ENCODE measurements around the gene PRR33. TPM values are rescaled to one million over a fixed set of nuclear protein-coding genes. Genes with fewer than 3 reads are reported as not detected.

Gene PRR33
- total RNA-seq, 1 donor from 2014 or later: not detected

GRCh38 chr11:1881442-1882264 lies 10.0 kb downstream of the PRR33 start:
- H3K4me3 ChIP-seq: no peak overlapping the region
- peaks cover 64% of the 10 kb centered on the region for H3K4me1 ChIP-seq

GRCh38 chr11:1880746-1881441 lies 10.8 kb downstream of the PRR33 start:
- no peak overlapping the region for H3K4me3 ChIP-seq
- H3K4me1 ChIP-seq: peaks cover 72% of the 10 kb centered on the region
- TF ChIP-seq POLR2A (IDR thresholded peaks at IDR 0.05) (no peak), POLR2AphosphoS5 (IDR thresholded peaks at IDR 0.05; ENCODE audit: insufficient read depth in 1 of 2, low read depth in 1 of 2) (peak in 1 of 2 donors; percentile 37)
- TF ChIP-seq, protein P1, sequence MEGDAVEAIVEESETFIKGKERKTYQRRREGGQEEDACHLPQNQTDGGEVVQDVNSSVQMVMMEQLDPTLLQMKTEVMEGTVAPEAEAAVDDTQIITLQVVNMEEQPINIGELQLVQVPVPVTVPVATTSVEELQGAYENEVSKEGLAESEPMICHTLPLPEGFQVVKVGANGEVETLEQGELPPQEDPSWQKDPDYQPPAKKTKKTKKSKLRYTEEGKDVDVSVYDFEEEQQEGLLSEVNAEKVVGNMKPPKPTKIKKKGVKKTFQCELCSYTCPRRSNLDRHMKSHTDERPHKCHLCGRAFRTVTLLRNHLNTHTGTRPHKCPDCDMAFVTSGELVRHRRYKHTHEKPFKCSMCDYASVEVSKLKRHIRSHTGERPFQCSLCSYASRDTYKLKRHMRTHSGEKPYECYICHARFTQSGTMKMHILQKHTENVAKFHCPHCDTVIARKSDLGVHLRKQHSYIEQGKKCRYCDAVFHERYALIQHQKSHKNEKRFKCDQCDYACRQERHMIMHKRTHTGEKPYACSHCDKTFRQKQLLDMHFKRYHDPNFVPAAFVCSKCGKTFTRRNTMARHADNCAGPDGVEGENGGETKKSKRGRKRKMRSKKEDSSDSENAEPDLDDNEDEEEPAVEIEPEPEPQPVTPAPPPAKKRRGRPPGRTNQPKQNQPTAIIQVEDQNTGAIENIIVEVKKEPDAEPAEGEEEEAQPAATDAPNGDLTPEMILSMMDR (IDR thresholded peaks at IDR 0.05): no peak
- no peaks in the 10 kb centered on the region for H3K27me3 ChIP-seq
- intact Hi-C loops (cut with DNase I): loop anchor here (5.0 kb wide), 1 partner anchor 271 kb away; no protein-coding TSS in a partner anchor
- H3K27ac ChIP-seq: peak overlapping the region; percentile 96
- H3K36me3 ChIP-seq: peaks cover 0 to 22% of the 10 kb centered on the region in 2 donors
- peak in 1 of 2 donors; percentile 89 for DNase-seq (ENCODE audit: extremely low spot score in 2 of 2)
- no peaks in the 10 kb centered on the region for H3K9me3 ChIP-seq

More at GRCh38 chr11:1881442-1882264, 10.0 kb downstream of the PRR33 start:
- Histone ChIP-seq H3K9me3 (no peaks in the 10 kb centered on the region), H3K27me3 (no peaks in the 10 kb centered on the region), H3K36me3 (peaks cover 0 to 26% of the 10 kb centered on the region in 2 donors), H3K27ac (peak overlapping the region; percentile 96)
- intact Hi-C loops (cut with DNase I): loop anchor here (5.0 kb wide), 1 partner anchor 271 kb away; no protein-coding TSS in a partner anchor
- no peak for DNase-seq (ENCODE audit: extremely low spot score in 2 of 2)
- TF ChIP-seq, protein P1 (IDR thresholded peaks at IDR 0.05): no peak
- TF ChIP-seq POLR2AphosphoS5 (IDR thresholded peaks at IDR 0.05; ENCODE audit: insufficient read depth in 1 of 2, low read depth in 1 of 2) (no peak), POLR2A (IDR thresholded peaks at IDR 0.05) (no peak)

DNA sequence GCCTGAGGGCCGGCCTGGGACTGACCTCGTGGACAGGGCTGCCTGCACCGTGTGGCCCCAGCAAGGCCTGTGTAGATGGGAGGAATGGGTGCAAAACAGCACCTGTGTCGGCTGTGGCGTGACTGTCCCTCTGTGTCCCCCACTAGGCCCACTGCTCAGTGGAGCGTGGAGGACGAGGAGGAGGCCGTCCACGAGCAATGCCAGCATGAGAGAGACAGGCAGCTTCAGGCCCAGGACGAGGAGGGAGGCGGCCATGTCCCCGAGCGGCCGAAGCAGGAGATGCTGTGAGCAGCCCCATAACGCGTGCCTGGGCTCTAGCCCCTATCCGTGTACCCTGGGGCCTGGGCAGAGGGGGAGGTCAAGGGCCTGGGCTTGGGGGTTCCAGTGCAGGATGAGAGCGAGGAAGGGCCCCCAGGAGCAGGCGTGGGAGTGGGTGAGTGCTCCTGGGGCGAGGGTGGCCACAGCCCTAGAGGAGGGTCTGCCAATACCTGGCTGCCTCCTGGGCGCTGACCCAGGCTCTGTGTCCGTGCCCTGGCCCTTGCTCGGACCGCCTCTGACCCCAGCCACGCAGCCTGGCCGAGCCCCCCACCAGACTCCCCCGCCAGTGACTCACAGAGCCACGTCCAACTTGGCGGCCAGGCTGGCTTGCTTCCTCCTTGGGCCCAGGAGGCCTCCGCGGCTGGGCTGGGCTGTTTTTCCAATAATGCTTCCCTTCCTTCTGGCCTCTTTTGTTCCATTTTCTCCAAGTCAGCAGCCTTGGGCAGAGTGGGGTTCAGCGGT lies 11.6 kb downstream of the PRR33 start:
- Histone ChIP-seq H3K36me3 (peaks cover 0 to 19% of the 10 kb centered on the region in 2 donors), H3K4me3 (no peak overlapping the region), H3K27me3 (no peaks in the 10 kb centered on the region), H3K27ac (peak overlapping the region; percentile 96), H3K9me3 (no peaks in the 10 kb centered on the region), H3K4me1 (peaks cover 79% of the 10 kb centered on the region)
- intact Hi-C loops (cut with DNase I): loop anchor here (5.0 kb wide), 1 partner anchor 272 kb away; no protein-coding TSS in a partner anchor
- TF ChIP-seq POLR2A (IDR thresholded peaks at IDR 0.05) (no peak), POLR2AphosphoS5 (IDR thresholded peaks at IDR 0.05; ENCODE audit: insufficient read depth in 1 of 2, low read depth in 1 of 2) (peak in 1 of 2 donors; percentile 66)
- DNase-seq (ENCODE audit: extremely low spot score in 2 of 2): peak in 1 of 2 donors; percentile 91

- TF ChIP-seq POLR2A (IDR thresholded peaks at IDR 0.05) (no peak), POLR2AphosphoS5 (IDR thresholded peaks at IDR 0.05; ENCODE audit: insufficient read depth in 1 of 2, low read depth in 1 of 2) (no peak)
- TF ChIP-seq, protein P1 (IDR thresholded peaks at IDR 0.05): no peak
- no peak for DNase-seq (ENCODE audit: extremely low spot score in 2 of 2)
- H3K27me3 ChIP-seq: no peaks in the 10 kb centered on the region
- intact Hi-C loops (cut with DNase I): no loop called here
- no peaks in the 10 kb centered on the region for H3K9me3 ChIP-seq
- no peak overlapping the region for H3K4me3 ChIP-seq
- H3K4me1 ChIP-seq: peaks cover 86% of the 10 kb centered on the region
- peak overlapping the region; percentile 96 for H3K27ac ChIP-seq
- H3K36me3 ChIP-seq: peaks cover 0 to 12% of the 10 kb centered on the region in 2 donors
Measured at GRCh38 chr11:1879342-1879940, 12.3 kb downstream of the PRR33 start.
